A549 (cell line): ENCODE results near the gene CDC14A. TPM values are rescaled to one million over a fixed set of nuclear protein-coding genes. Genes with fewer than 3 reads are reported as not detected.

Experiments
- ATAC-seq, 2 experiments: fragments of 200-7000 bp in 1 of 2; fragments of >200 bp in 1 of 2; cut with Nextera tagmentation in 1 of 2; cut with Tn5 transposase in 1 of 2; 3 replicates each; pipeline versions ENCODE4 v1.8.0 to v1.9.1; 2018 to 2020; ENCODE audit warnings: mild to moderate bottlenecking in 1 of 2, moderate library complexity in 1 of 2
- CTCF ChIA-PET: fragments of 300-600 bp; sonication (Branson Sonifier 250); formaldehyde crosslinking; extraction: SDS; loops from one replicate; lab custom pipeline; 2021; ENCODE audit warnings: antibody characterized with exemption, inconsistent platforms; lab: Yijun Ruan, JAX
- POLR2A ChIA-PET: fragments of 350-600 bp; formaldehyde crosslinking; extraction: SDS; loops from one replicate; lab custom pipeline; 2021; ENCODE audit warnings: antibody characterized with exemption, inconsistent platforms; lab: Yijun Ruan, JAX
- DNase-seq, 2 experiments: peaks; one replicate each; pipeline versions ENCODE4 v3.0.0 to v3.0.0-alpha.2; 2011 to 2016; ENCODE audit warnings: low read depth in 1 of 2, low spot score in 1 of 2
- FAIRE-seq: peaks from 2 replicates; lab custom pipeline; 2011; peaks lifted over from hg19 to GRCh38; lab: Jason Lieb, UNC
- H3K27ac ChIP-seq, 2 experiments: fragments of >200 bp; sonication (Bioruptor Twin); formaldehyde crosslinking; 3 replicates each; pipeline ENCODE4 v1.5.1; 2016 to 2017
- H3K4me1 ChIP-seq: fragments of >200 bp; sonication (Bioruptor Twin); formaldehyde crosslinking; 3 replicates; pipeline ENCODE4 v1.6.1; 2016
- H3K4me2 ChIP-seq: fragments of >200 bp; sonication (Bioruptor Twin); formaldehyde crosslinking; 3 replicates; pipeline ENCODE4 v1.6.1; 2016
- H3K4me3 ChIP-seq: fragments of >200 bp; sonication (Bioruptor Twin); formaldehyde crosslinking; 3 replicates; pipeline ENCODE4 v1.5.1; 2016
- H3K9me3 ChIP-seq: fragments of >200 bp; sonication (Bioruptor Twin); formaldehyde crosslinking; 3 replicates; pipeline ENCODE4 v1.6.1; 2016
- BHLHE40 ChIP-seq: IDR thresholded peaks from 2 replicates; pipeline ENCODE4 v1.6.1; 2012; ENCODE audit warnings: low read depth, low read length, inconsistent platforms
- CBX2 ChIP-seq: fragments of 200-600 bp; sonication (generic); IDR thresholded peaks from 2 replicates; pipeline ENCODE4 v1.6.1; 2016; ENCODE audit warnings: low read depth, mild to moderate bottlenecking, borderline replicate concordance
- CBX8 ChIP-seq: fragments of 200-600 bp; sonication (generic); IDR thresholded peaks from 2 replicates; pipeline ENCODE4 v1.6.1; 2016
- CEBPB ChIP-seq, 2 experiments: fragments of >200 bp in 1 of 2; sonication (Bioruptor Twin) in 1 of 2; formaldehyde crosslinking in 1 of 2; IDR thresholded peaks; 2 replicates each; pipeline ENCODE4 v1.6.1; 2012 to 2016
- CHD2 ChIP-seq: fragments of 150-350 bp; IDR thresholded peaks from 2 replicates; pipeline ENCODE4 v1.6.1; 2014; ENCODE audit warnings: low read length; ENCODE audit not compliant: partially characterized antibody
- EHMT2 ChIP-seq: fragments of 200-600 bp; sonication (generic); IDR thresholded peaks from 2 replicates; pipeline ENCODE4 v1.6.1; 2016; ENCODE audit warnings: antibody characterized with exemption, low read depth, mild to moderate bottlenecking, moderate library complexity
- EP300 ChIP-seq, 2 experiments: fragments of >200 bp; sonication (Bioruptor Twin); formaldehyde crosslinking; IDR thresholded peaks; 2 replicates in 1 of 2; 3 replicates in 1 of 2; pipeline ENCODE4 v1.6.1; 2016 to 2017
- ESRRA ChIP-seq: fragments of 150-350 bp; IDR thresholded peaks from 2 replicates; pipeline ENCODE4 v1.6.1; 2014; ENCODE audit warnings: mild to moderate bottlenecking, low read length, borderline replicate concordance
- FOSB ChIP-seq: fragments of 250-450 bp; sonication (Bioruptor Pico); IDR thresholded peaks from 2 replicates; pipeline ENCODE4 v1.5.0; 2020; ENCODE audit warnings: mild to moderate bottlenecking, moderate library complexity
- GATA3 ChIP-seq: IDR thresholded peaks from 2 replicates; pipeline ENCODE4 v1.6.1; 2012; ENCODE audit warnings: borderline replicate concordance
- HEYL ChIP-seq: fragments of 250-450 bp; sonication (Bioruptor Pico); IDR thresholded peaks from 2 replicates; pipeline ENCODE4 v1.8.0; 2021; ENCODE audit warnings: mild to moderate bottlenecking, moderate library complexity
- HOXA7 ChIP-seq: fragments of 250-450 bp; sonication (Bioruptor Pico); IDR thresholded peaks from 2 replicates; pipeline ENCODE4 v1.5.0; 2020; ENCODE audit warnings: mild to moderate bottlenecking, moderate library complexity
- HOXB13 ChIP-seq: fragments of 250-450 bp; sonication (Bioruptor Pico); IDR thresholded peaks from 2 replicates; pipeline ENCODE4 v1.5.0; 2020; ENCODE audit warnings: low read depth, mild to moderate bottlenecking, moderate library complexity
- JUN ChIP-seq, 2 experiments: fragments of >200 bp; sonication (Bioruptor Twin); formaldehyde crosslinking; IDR thresholded peaks; 2 replicates in 1 of 2; 3 replicates in 1 of 2; pipeline ENCODE4 v1.6.1; 2016 to 2017
- JUNB ChIP-seq: fragments of >200 bp; sonication (Bioruptor Twin); formaldehyde crosslinking; IDR thresholded peaks from 2 replicates; pipeline ENCODE4 v1.6.1; 2016
- KDM1A ChIP-seq: fragments of 200-600 bp; sonication (generic); IDR thresholded peaks from 2 replicates; pipeline ENCODE4 v1.6.1; 2016; ENCODE audit warnings: low read depth, mild to moderate bottlenecking
- MAFK ChIP-seq: fragments of 450-650 bp; IDR thresholded peaks from 2 replicates; pipeline ENCODE4 v1.6.1; 2014; ENCODE audit not compliant: partially characterized antibody
- MAX ChIP-seq: IDR thresholded peaks from 2 replicates; pipeline ENCODE4 v1.6.1; 2012
- MAZ ChIP-seq: fragments of 150-350 bp; IDR thresholded peaks from 2 replicates; pipeline ENCODE4 v1.6.1; 2014; ENCODE audit warnings: antibody characterized with exemption, low read depth, low read length, borderline replicate concordance
- NFE2L2 ChIP-seq: fragments of 150-350 bp; conservative IDR thresholded peaks from 2 replicates; pipeline ENCODE4 v1.6.1; 2014; ENCODE audit warnings: low read length
- POLR2AphosphoS2 ChIP-seq: conservative IDR thresholded peaks from 2 replicates; pipeline ENCODE4 v1.6.1; 2012; ENCODE audit warnings: low read length, improper control_type of control experiment, inconsistent platforms
- RCOR1 ChIP-seq: fragments of 150-350 bp; IDR thresholded peaks from 2 replicates; pipeline ENCODE4 v1.6.1; 2014; ENCODE audit warnings: antibody characterized with exemption, low read length, low read depth
- RNF2 ChIP-seq: fragments of 200-600 bp; sonication (generic); IDR thresholded peaks from 2 replicates; pipeline ENCODE4 v1.6.1; 2016; ENCODE audit warnings: low read depth, mild to moderate bottlenecking, antibody characterized with exemption, moderate library complexity, borderline replicate concordance
- SMC3 ChIP-seq: fragments of >200 bp; sonication (Bioruptor Twin); formaldehyde crosslinking; IDR thresholded peaks from 3 replicates; pipeline ENCODE4 v1.6.1; 2018; ENCODE audit warnings: inconsistent platforms
- TFCP2L1 ChIP-seq: fragments of 250-450 bp; sonication (Bioruptor Pico); IDR thresholded peaks from 2 replicates; pipeline ENCODE4 v1.5.0; 2021; ENCODE audit warnings: mild to moderate bottlenecking
- ZFP36 ChIP-seq: fragments of 450-650 bp; IDR thresholded peaks from 2 replicates; pipeline ENCODE4 v1.6.1; 2014; ENCODE audit warnings: borderline replicate concordance; ENCODE audit not compliant: partially characterized antibody
- ZNF302 ChIP-seq: fragments of 250-450 bp; sonication (Bioruptor Pico); IDR thresholded peaks from 2 replicates; pipeline ENCODE4 v1.9.0; 2021; ENCODE audit warnings: inconsistent platforms, mild to moderate bottlenecking, moderate library complexity
- ZSCAN20 ChIP-seq: fragments of 250-450 bp; sonication (Bioruptor Pico); IDR thresholded peaks from 2 replicates; pipeline ENCODE4 v1.8.0; 2022; ENCODE audit warnings: mild to moderate bottlenecking, moderate library complexity
- WGBS: methylation state at CpG from one replicate; pipeline ENCODE4 v1.1.6; 2017; ENCODE audit errors: missing lambda C conversion rate; 5-methylcytosine and 5-hydroxymethylcytosine counted together
- polyA plus RNA-seq, 4 experiments: library from polyadenylated mRNA; depleted of rRNA in 3 of 4; stranded (reverse); fragments of >200 nt; fragmentation: RNase III in 1 of 4; extraction: RNeasy Plus Mini Kit Qiagen cat#74134 plus additional on column Dnase treatment in 1 of 4; gene quantifications; 2 replicates in 3 of 4; 3 replicates in 1 of 4; pipeline ENCODE4 v1.2.3, GENCODE V29; 2011 to 2017
- TF ChIP-seq, protein P1 (sequence below): fragments of 250-450 bp; sonication (Bioruptor Pico); IDR thresholded peaks from 2 replicates; pipeline ENCODE4 v1.5.0; 2021; ENCODE audit warnings: mild to moderate bottlenecking, moderate library complexity, borderline replicate concordance
- TF ChIP-seq, protein P2 (sequence below): fragments of 200-600 bp; sonication (generic); IDR thresholded peaks from 2 replicates; pipeline ENCODE4 v1.6.1; 2016; ENCODE audit warnings: antibody characterized with exemption, mild to moderate bottlenecking, moderate library complexity
- TF ChIP-seq, protein P3 (sequence below): IDR thresholded peaks from 2 replicates; pipeline ENCODE4 v1.6.1; 2012

The CDC14A gene
- polyA plus RNA-seq, 2 of the 4 experiments (the other 2 are of a cell fraction): 1.6 to 4.1 TPM

- Histone ChIP-seq H3K27ac (no peak overlapping the region), H3K9me3 (no peaks in the 10 kb centered on the region; the same call in 2 of the 3 replicates), H3K4me1 (no peaks in the 10 kb centered on the region), H3K4me3 (no peak overlapping the region), H3K4me2 (no peak overlapping the region)
- ChIA-PET CTCF (no interaction called here), POLR2A (no interaction called here)
- WGBS: 91% methylated on average over 2 of the region's 2 CpGs
- TF ChIP-seq CHD2 (no peak), EP300 (IDR thresholded peaks at IDR 0.05) (no peak), ESRRA (no peak), MAX (no peak), CEBPB (IDR thresholded peaks at IDR 0.05) (no peak), BHLHE40 (no peak), MAZ (no peak), HEYL (CRISPR knock-in tag) (no peak)
- TF ChIP-seq, protein P1, sequence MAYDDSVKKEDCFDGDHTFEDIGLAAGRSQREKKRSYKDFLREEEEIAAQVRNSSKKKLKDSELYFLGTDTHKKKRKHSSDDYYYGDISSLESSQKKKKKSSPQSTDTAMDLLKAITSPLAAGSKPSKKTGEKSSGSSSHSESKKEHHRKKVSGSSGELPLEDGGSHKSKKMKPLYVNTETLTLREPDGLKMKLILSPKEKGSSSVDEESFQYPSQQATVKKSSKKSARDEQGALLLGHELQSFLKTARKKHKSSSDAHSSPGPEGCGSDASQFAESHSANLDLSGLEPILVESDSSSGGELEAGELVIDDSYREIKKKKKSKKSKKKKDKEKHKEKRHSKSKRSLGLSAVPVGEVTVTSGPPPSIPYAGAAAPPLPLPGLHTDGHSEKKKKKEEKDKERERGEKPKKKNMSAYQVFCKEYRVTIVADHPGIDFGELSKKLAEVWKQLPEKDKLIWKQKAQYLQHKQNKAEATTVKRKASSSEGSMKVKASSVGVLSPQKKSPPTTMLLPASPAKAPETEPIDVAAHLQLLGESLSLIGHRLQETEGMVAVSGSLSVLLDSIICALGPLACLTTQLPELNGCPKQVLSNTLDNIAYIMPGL (CRISPR knock-in tag): no peak
- FAIRE-seq: no peak
- no peak for ATAC-seq
- no peak for DNase-seq
These were observed 45.5 kb upstream of the CDC14A start for GRCh38 chr1:100306735-100307313.

DNA sequence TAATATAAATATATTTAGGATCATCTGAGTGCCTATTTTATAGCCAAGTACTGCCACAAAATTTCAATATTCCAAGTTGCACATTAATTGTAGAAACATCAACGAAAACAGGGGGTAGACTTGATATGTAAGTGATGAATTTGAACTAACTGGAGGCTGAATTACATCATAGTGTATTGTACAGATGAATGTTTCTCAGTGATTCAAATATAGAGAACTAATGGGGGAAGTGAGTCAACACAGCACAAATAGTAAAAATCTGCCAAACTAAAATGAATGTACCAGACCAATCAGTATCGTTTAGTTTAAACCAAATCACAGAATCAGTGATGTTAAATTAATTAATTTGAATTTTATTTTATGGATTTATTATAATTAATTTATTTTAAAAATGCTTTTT, 43.5 kb upstream of the CDC14A start:
- ATAC-seq: no peak
- H3K4me2 ChIP-seq: no peak overlapping the region
- H3K4me3 ChIP-seq: no peak overlapping the region
- no peaks in the 10 kb centered on the region; the same call in 2 of the 3 replicates for H3K9me3 ChIP-seq
- no peak for DNase-seq
- POLR2A ChIA-PET: no interaction called here
- 21% methylated on average over 2 of the region's 2 CpGs for WGBS
- CTCF ChIA-PET: no interaction called here
- FAIRE-seq: no peak
- TF ChIP-seq EP300 (IDR thresholded peaks at IDR 0.05): no peak
- TF ChIP-seq BHLHE40: no peak
- TF ChIP-seq RNF2: no peak
- no peak for TF ChIP-seq ZSCAN20
- TF ChIP-seq GATA3: no peak
- TF ChIP-seq MAFK: no peak
- TF ChIP-seq CBX2: no peak
- no peak for TF ChIP-seq JUNB
- TF ChIP-seq NFE2L2: no peak
- TF ChIP-seq TFCP2L1 (CRISPR knock-in tag): no peak
- no peak for TF ChIP-seq EHMT2
- TF ChIP-seq RCOR1: no peak
- no peak for TF ChIP-seq POLR2AphosphoS2
- TF ChIP-seq HOXA7 (CRISPR knock-in tag): no peak
- TF ChIP-seq KDM1A: no peak
- H3K4me1 ChIP-seq: no peaks in the 10 kb centered on the region
- no peak overlapping the region for H3K27ac ChIP-seq

- FAIRE-seq (no peak), DNase-seq (no peak), ATAC-seq (no peak)
- no peak overlapping the region for H3K27ac ChIP-seq
- ChIA-PET POLR2A (no interaction called here), CTCF (no interaction called here)
- H3K4me2 ChIP-seq: no peak overlapping the region
- no peaks in the 10 kb centered on the region; the same call in 2 of the 3 replicates for H3K9me3 ChIP-seq
- no peak overlapping the region for H3K4me3 ChIP-seq
- no peaks in the 10 kb centered on the region for H3K4me1 ChIP-seq
- TF ChIP-seq, protein P2, sequence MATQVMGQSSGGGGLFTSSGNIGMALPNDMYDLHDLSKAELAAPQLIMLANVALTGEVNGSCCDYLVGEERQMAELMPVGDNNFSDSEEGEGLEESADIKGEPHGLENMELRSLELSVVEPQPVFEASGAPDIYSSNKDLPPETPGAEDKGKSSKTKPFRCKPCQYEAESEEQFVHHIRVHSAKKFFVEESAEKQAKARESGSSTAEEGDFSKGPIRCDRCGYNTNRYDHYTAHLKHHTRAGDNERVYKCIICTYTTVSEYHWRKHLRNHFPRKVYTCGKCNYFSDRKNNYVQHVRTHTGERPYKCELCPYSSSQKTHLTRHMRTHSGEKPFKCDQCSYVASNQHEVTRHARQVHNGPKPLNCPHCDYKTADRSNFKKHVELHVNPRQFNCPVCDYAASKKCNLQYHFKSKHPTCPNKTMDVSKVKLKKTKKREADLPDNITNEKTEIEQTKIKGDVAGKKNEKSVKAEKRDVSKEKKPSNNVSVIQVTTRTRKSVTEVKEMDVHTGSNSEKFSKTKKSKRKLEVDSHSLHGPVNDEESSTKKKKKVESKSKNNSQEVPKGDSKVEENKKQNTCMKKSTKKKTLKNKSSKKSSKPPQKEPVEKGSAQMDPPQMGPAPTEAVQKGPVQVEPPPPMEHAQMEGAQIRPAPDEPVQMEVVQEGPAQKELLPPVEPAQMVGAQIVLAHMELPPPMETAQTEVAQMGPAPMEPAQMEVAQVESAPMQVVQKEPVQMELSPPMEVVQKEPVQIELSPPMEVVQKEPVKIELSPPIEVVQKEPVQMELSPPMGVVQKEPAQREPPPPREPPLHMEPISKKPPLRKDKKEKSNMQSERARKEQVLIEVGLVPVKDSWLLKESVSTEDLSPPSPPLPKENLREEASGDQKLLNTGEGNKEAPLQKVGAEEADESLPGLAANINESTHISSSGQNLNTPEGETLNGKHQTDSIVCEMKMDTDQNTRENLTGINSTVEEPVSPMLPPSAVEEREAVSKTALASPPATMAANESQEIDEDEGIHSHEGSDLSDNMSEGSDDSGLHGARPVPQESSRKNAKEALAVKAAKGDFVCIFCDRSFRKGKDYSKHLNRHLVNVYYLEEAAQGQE: no peak
- TF ChIP-seq SMC3: no peak
- TF ChIP-seq JUN (IDR thresholded peaks at IDR 0.05): no peak
- TF ChIP-seq FOSB (CRISPR knock-in tag): no peak
- TF ChIP-seq HOXB13 (CRISPR knock-in tag): no peak
- TF ChIP-seq ZFP36: no peak
- TF ChIP-seq CBX8: no peak
- TF ChIP-seq ZSCAN20: no peak
- no peak for TF ChIP-seq EHMT2
- TF ChIP-seq, protein P3, sequence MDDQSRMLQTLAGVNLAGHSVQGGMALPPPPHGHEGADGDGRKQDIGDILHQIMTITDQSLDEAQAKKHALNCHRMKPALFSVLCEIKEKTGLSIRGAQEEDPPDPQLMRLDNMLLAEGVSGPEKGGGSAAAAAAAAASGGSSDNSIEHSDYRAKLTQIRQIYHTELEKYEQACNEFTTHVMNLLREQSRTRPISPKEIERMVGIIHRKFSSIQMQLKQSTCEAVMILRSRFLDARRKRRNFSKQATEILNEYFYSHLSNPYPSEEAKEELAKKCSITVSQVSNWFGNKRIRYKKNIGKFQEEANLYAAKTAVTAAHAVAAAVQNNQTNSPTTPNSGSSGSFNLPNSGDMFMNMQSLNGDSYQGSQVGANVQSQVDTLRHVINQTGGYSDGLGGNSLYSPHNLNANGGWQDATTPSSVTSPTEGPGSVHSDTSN: no peak
- no peak for TF ChIP-seq ZNF302 (CRISPR knock-in tag)
These were observed 42.4 kb upstream of the CDC14A start for GRCh38 chr1:100309863-100310262.
